ENCODE results near the gene CRCP. TPM values are rescaled to one million over a fixed set of nuclear protein-coding genes. Genes with fewer than 3 reads are reported as not detected.
A peak's percentile ranks its signal among the peaks of the same experiment; 100 is the strongest.
"Not testable (repeated sequence)": the region's sequence is repeated elsewhere in the genome, so short reads cannot be mapped to it uniquely, and the experiment has no call there.

Gene CRCP
- total RNA-seq: 52.4 TPM

- peak; percentile 77 for DNase-seq
Measured at GRCh38 chr7:66114743-66115649, at the start of gene CRCP. CRCP (plus strand) TSS chr7:66114847; CDS start chr7:66114963, 116 bp downstream.

- no peak for DNase-seq
Measured at GRCh38 chr7:66069732-66070131, 44.9 kb upstream of the CRCP start.

GRCh38 chr7:66070222-66070621 lies 44.4 kb upstream of the CRCP start:
- DNase-seq: no peak

- DNase-seq: not testable (repeated sequence)
Measured at GRCh38 chr7:66072208-66072607, 42.4 kb upstream of the CRCP start.

- peak; percentile 92 for DNase-seq
Measured at GRCh38 chr7:66075590-66076461, 38.8 kb upstream of the CRCP start, which contains the start of gene ASL. ASL (plus strand) TSS chr7:66075819; CDS start chr7:66076082, 263 bp downstream.

GRCh38 chr7:66076462-66077329 lies 38.0 kb upstream of the CRCP start:
- no peak for DNase-seq

- no peak for DNase-seq
Measured at GRCh38 chr7:66078067-66078466, 36.6 kb upstream of the CRCP start.

- DNase-seq: no peak
Measured at GRCh38 chr7:66082083-66082482, 32.6 kb upstream of the CRCP start.

- no peak for DNase-seq
Measured at GRCh38 chr7:66082886-66083415, 31.7 kb upstream of the CRCP start.

- DNase-seq: no peak
Measured at GRCh38 chr7:66083677-66084076, 31.0 kb upstream of the CRCP start.

GRCh38 chr7:66088861-66089838 lies 25.5 kb upstream of the CRCP start:
- no peak for DNase-seq

- DNase-seq: no peak
Measured at GRCh38 chr7:66092654-66093053, 22.0 kb upstream of the CRCP start.

GRCh38 chr7:66095010-66095409 lies 19.6 kb upstream of the CRCP start:
- DNase-seq: no peak

GRCh38 chr7:66099232-66099550 lies 15.5 kb upstream of the CRCP start:
- no peak for DNase-seq

- DNase-seq: peak; percentile 55
Measured at GRCh38 chr7:66099551-66100407, 14.9 kb upstream of the CRCP start.

GRCh38 chr7:66100408-66101050 lies 14.1 kb upstream of the CRCP start:
- DNase-seq: no peak

- not testable (repeated sequence) for DNase-seq
Measured at GRCh38 chr7:66102168-66102567, 12.5 kb upstream of the CRCP start.

GRCh38 chr7:66103994-66104393 lies 10.7 kb upstream of the CRCP start:
- not testable (repeated sequence) for DNase-seq

GRCh38 chr7:66105263-66105748 lies 9.3 kb upstream of the CRCP start:
- DNase-seq: no peak
